Stomach (tissue), 4 donors: ENCODE data around the gene ATXN10.

Experiments used
- CTCF ChIP-seq, 7 experiments: fragments of 450-650 bp in 4 of 7; fragments of 200-600 bp in 3 of 7; sonication (generic) in 3 of 7; IDR thresholded peaks; one replicate each; pipeline ENCODE4 v1.5.1; 2016 to 2019; ENCODE audit warnings: antibody characterized with exemption in 7 of 7, control low read depth in 2 of 7, mild to moderate bottlenecking in 1 of 7
- EP300 ChIP-seq: sonication (generic); formaldehyde crosslinking; IDR thresholded peaks from one replicate; pipeline ENCODE4 v1.6.1; 2017; ENCODE audit warnings: antibody characterized with exemption
- POLR2A ChIP-seq, 4 donors: fragments of 450-650 bp; IDR thresholded peaks; one replicate each; pipeline ENCODE4 v1.6.1; 2016; ENCODE audit warnings: antibody characterized with exemption in 4 of 4, control low read depth in 2 of 4, mild to moderate bottlenecking in 1 of 4, moderate library complexity in 1 of 4
- POLR2AphosphoS5 ChIP-seq, 3 donors: sonication (generic); formaldehyde crosslinking; IDR thresholded peaks; one replicate each; pipeline ENCODE4 v1.6.1; 2016; ENCODE audit warnings: antibody characterized with exemption in 3 of 3

- TF ChIP-seq POLR2AphosphoS5 (IDR thresholded peaks at IDR 0.05) (no peak), CTCF (IDR thresholded peaks at IDR 0.05) (no peak), POLR2A (IDR thresholded peaks at IDR 0.05) (no peak), EP300 (no peak)
These were observed 197.1 kb downstream of the ATXN10 start for GRCh38 chr22:45868571-45869339.
